ENCODE measurements around the gene RARA.

RARA gene

GRCh38 chr17:40317345-40317873 lies 8.4 kb downstream of the RARA start:
- no peak for DNase-seq

- DNase-seq, result peak; percentile 86
Measured at GRCh38 chr17:40317880-40318829, 9.2 kb downstream of the RARA start.

- DNase-seq, result no peak
Measured at GRCh38 chr17:40318830-40319391, 9.9 kb downstream of the RARA start.

- DNase-seq, result no peak
Measured at GRCh38 chr17:40319651-40320540, 10.9 kb downstream of the RARA start.

GRCh38 chr17:40320756-40321523 lies 12.0 kb downstream of the RARA start:
- DNase-seq, result no peak

GRCh38 chr17:40321524-40321929 lies 12.5 kb downstream of the RARA start:
- no peak for DNase-seq

GRCh38 chr17:40321961-40322357 lies 13.0 kb downstream of the RARA start:
- DNase-seq, result no peak

- DNase-seq, result no peak
Measured at GRCh38 chr17:40322358-40323315, 13.7 kb downstream of the RARA start.

GRCh38 chr17:40323391-40324381 lies 14.7 kb downstream of the RARA start:
- DNase-seq, result no peak

GRCh38 chr17:40325156-40326013 lies 16.4 kb downstream of the RARA start:
- no peak for DNase-seq

GRCh38 chr17:40326014-40326831 lies 17.2 kb downstream of the RARA start:
- DNase-seq, result no peak

GRCh38 chr17:40326832-40327199 lies 17.8 kb downstream of the RARA start:
- DNase-seq, result no peak

- no peak for DNase-seq
Measured at GRCh38 chr17:40327244-40327729, 18.3 kb downstream of the RARA start.

GRCh38 chr17:40327735-40328385 lies 18.9 kb downstream of the RARA start:
- DNase-seq, result no peak

- no peak for DNase-seq
Measured at GRCh38 chr17:40328386-40328766, 19.4 kb downstream of the RARA start.

- peak; percentile 66 for DNase-seq
Measured at GRCh38 chr17:40329839-40330794, 21.1 kb downstream of the RARA start.
